H1 (cell line): Measurements from ENCODE around the gene UBASH3A. TPM values are rescaled to one million over a fixed set of nuclear protein-coding genes. Genes with fewer than 3 reads are reported as not detected.

Experiments used
- CTCF ChIA-PET: fragments of 300-600 bp; sonication (Branson Sonifier 250); formaldehyde crosslinking; loops from one replicate; lab custom pipeline; 2021; ENCODE audit not compliant: partially characterized antibody; lab: Charles Lee
- POLR2A ChIA-PET: fragments of 300-600 bp; sonication (Branson Sonifier 250); formaldehyde crosslinking; loops from one replicate; lab custom pipeline; 2021; ENCODE audit warnings: inconsistent platforms; ENCODE audit not compliant: partially characterized antibody; lab: Charles Lee
- DNase-seq, 2 experiments: peaks; one replicate each; pipeline versions ENCODE4 v3.0.0 to v3.0.0-alpha.2; 2010 to 2022; ENCODE audit warnings: low spot score in 2 of 2, low read depth in 1 of 2, mixed read lengths in 1 of 2
- FAIRE-seq: peaks from 2 replicates; lab custom pipeline; 2011; peaks lifted over from hg19 to GRCh38; lab: Jason Lieb, UNC
- H2AFZ ChIP-seq: 2 replicates; pipeline ENCODE4 v1.8.1; 2012; ENCODE audit warnings: low read length, inconsistent platforms
- H2AK5ac ChIP-seq: 2 replicates; pipeline ENCODE4 v1.6.1; 2013; ENCODE audit warnings: low read depth, low read length
- H2BK120ac ChIP-seq: replicated peaks from 2 replicates; pipeline ENCODE3; 2013; ENCODE audit warnings: low read depth, low read length, inconsistent platforms
- H2BK12ac ChIP-seq: 2 replicates; pipeline ENCODE4 v1.6.1; 2013; ENCODE audit warnings: low read depth, low read length
- H2BK15ac ChIP-seq: 2 replicates; pipeline ENCODE4 v1.6.1; 2013; ENCODE audit warnings: low read length
- H2BK20ac ChIP-seq: 2 replicates; pipeline ENCODE4 v1.6.1; 2013; ENCODE audit warnings: low read length
- H2BK5ac ChIP-seq: 2 replicates; pipeline ENCODE4 v1.6.1; 2013; ENCODE audit warnings: low read depth, low read length
- H3K14ac ChIP-seq: 2 replicates; pipeline ENCODE4 v1.6.1; 2013; ENCODE audit warnings: inconsistent platforms; ENCODE audit not compliant: insufficient read length
- H3K18ac ChIP-seq: 2 replicates; pipeline ENCODE4 v1.6.1; 2013; ENCODE audit warnings: low read length; ENCODE audit errors: extremely low read depth
- H3K23ac ChIP-seq: 2 replicates; pipeline ENCODE4 v1.6.1; 2013; ENCODE audit warnings: inconsistent platforms; ENCODE audit not compliant: insufficient read length
- H3K23me2 ChIP-seq: 2 replicates; pipeline ENCODE4 v1.6.1; 2013; ENCODE audit warnings: low read depth, low read length
- H3K27ac ChIP-seq: 2 replicates; pipeline ENCODE4 v1.6.1; 2011; ENCODE audit warnings: low read depth, low read length, inconsistent platforms
- H3K27me3 ChIP-seq, 4 experiments: replicated peaks in 1 of 4; 1 replicate in 1 of 4; 2 replicates in 3 of 4; pipeline versions ENCODE4 v1.6.1 to v1.8.1; 2011 to 2013; ENCODE audit warnings: low read length in 3 of 4, mild to moderate bottlenecking in 3 of 4, inconsistent platforms in 2 of 4, mixed read lengths in 2 of 4, moderate library complexity in 1 of 4; ENCODE audit not compliant: control insufficient read depth in 3 of 4, insufficient read depth in 3 of 4; ENCODE audit errors: extremely low read depth in 1 of 4
- H3K36me3 ChIP-seq, 4 experiments: 2 replicates each; pipeline versions ENCODE4 v1.6.1 to v1.8.1; 2011 to 2013; ENCODE audit warnings: mild to moderate bottlenecking in 4 of 4, low read length in 3 of 4, moderate library complexity in 2 of 4, control low read depth in 1 of 4, inconsistent platforms in 1 of 4; ENCODE audit not compliant: insufficient read depth in 4 of 4, control insufficient read depth in 2 of 4
- H3K4ac ChIP-seq: replicated peaks from 2 replicates; pipeline ENCODE3; 2013; ENCODE audit warnings: low read length, low read depth, mixed read lengths, inconsistent platforms; ENCODE audit not compliant: insufficient read length
- H3K4me1 ChIP-seq, 4 experiments: replicated peaks in 1 of 4; 1 replicate in 1 of 4; 2 replicates in 3 of 4; pipeline versions ENCODE4 v1.6.1 to v1.8.1; 2011 to 2013; ENCODE audit warnings: low read length in 3 of 4, inconsistent platforms in 2 of 4, mixed read lengths in 1 of 4; ENCODE audit not compliant: insufficient read depth in 4 of 4, control insufficient read depth in 3 of 4
- H3K4me2 ChIP-seq, 2 experiments: 2 replicates each; pipeline versions ENCODE4 v1.6.1 to v1.8.1; 2011 to 2013; ENCODE audit warnings: low read depth in 2 of 2, low read length in 2 of 2, control low read depth in 1 of 2, inconsistent platforms in 1 of 2, mild to moderate bottlenecking in 1 of 2; ENCODE audit not compliant: insufficient read depth in 1 of 2
- H3K4me3 ChIP-seq, 4 experiments: fragments of 200-600, 300-600 bp in 1 of 4; sonication (generic), shearing (Covaris generic), sonication (Bioruptor Twin) in 1 of 4; 2 replicates each; pipeline versions ENCODE4 v1.5.1 to v1.8.1; 2011 to 2016; ENCODE audit warnings: low read length in 4 of 4, low read depth in 3 of 4, control low read depth in 2 of 4, inconsistent platforms in 2 of 4, mild to moderate bottlenecking in 2 of 4, mixed read lengths in 1 of 4, moderate library complexity in 1 of 4; ENCODE audit not compliant: insufficient read depth in 2 of 4; ENCODE audit errors: extremely low read depth in 1 of 4
- H3K56ac ChIP-seq: replicated peaks from 2 replicates; pipeline ENCODE3; 2013; ENCODE audit warnings: low read depth, mild to moderate bottlenecking, mixed read lengths, low read length, inconsistent platforms; ENCODE audit not compliant: insufficient read length
- H3K79me1 ChIP-seq: 2 replicates; pipeline ENCODE4 v1.6.1; 2013; ENCODE audit warnings: low read depth, low read length, control low read depth
- H3K79me2 ChIP-seq, 2 experiments: 2 replicates each; pipeline versions ENCODE4 v1.6.1 to v1.8.1; 2012 to 2013; ENCODE audit warnings: low read length in 2 of 2, mild to moderate bottlenecking in 2 of 2, inconsistent platforms in 1 of 2; ENCODE audit not compliant: insufficient read depth in 2 of 2, control insufficient read depth in 1 of 2
- H3K9ac ChIP-seq, 4 experiments: replicated peaks in 1 of 4; 1 replicate in 1 of 4; 2 replicates in 3 of 4; pipeline versions ENCODE4 v1.6.1 to v1.8.1; 2011 to 2013; ENCODE audit warnings: low read depth in 3 of 4, low read length in 3 of 4, control low read depth in 2 of 4, mild to moderate bottlenecking in 2 of 4, moderate library complexity in 2 of 4, inconsistent platforms in 1 of 4; ENCODE audit errors: extremely low read depth in 1 of 4
- H3K9me3 ChIP-seq, 2 experiments: 2 replicates each; pipeline versions ENCODE4 v1.6.1 to v1.8.1; 2012 to 2013; ENCODE audit warnings: mild to moderate bottlenecking in 2 of 2, moderate library complexity in 2 of 2, control low read depth in 1 of 2, inconsistent platforms in 1 of 2, low read depth in 1 of 2, low read length in 1 of 2, mixed read lengths in 1 of 2; ENCODE audit not compliant: insufficient read depth in 2 of 2
- H4K20me1 ChIP-seq, 2 experiments: replicated peaks in 1 of 2; 2 replicates each; pipeline versions ENCODE3 to v1.8.1; 2011 to 2013; ENCODE audit warnings: inconsistent platforms in 2 of 2, low read length in 2 of 2, mild to moderate bottlenecking in 1 of 2; ENCODE audit not compliant: insufficient read depth in 2 of 2, control insufficient read depth in 1 of 2
- H4K5ac ChIP-seq: 2 replicates; pipeline ENCODE4 v1.6.1; 2013; ENCODE audit warnings: low read length, low read depth, mixed read lengths, inconsistent platforms; ENCODE audit not compliant: insufficient read length
- H4K8ac ChIP-seq: 2 replicates; pipeline ENCODE4 v1.8.0; 2013; ENCODE audit warnings: mild to moderate bottlenecking, moderate library complexity, low read length, inconsistent platforms; ENCODE audit not compliant: insufficient read depth; ENCODE audit errors: extremely low read depth
- H4K91ac ChIP-seq: replicated peaks from 2 replicates; pipeline ENCODE3; 2013; ENCODE audit warnings: low read length, mixed read lengths, inconsistent platforms; ENCODE audit not compliant: insufficient read length
- ASH2L ChIP-seq: fragments of 200-600, 300-600 bp; sonication (generic); IDR thresholded peaks from one replicate; pipeline ENCODE4 v1.7.1; 2017; ENCODE audit warnings: low read length
- CBX5 ChIP-seq: fragments of 300-800, 300-1000 bp; sonication (generic); IDR thresholded peaks from 2 replicates; pipeline ENCODE4 v1.7.1; 2016; ENCODE audit warnings: antibody characterized with exemption, low read length, low read depth
- CREB1 ChIP-seq: IDR thresholded peaks from 2 replicates; pipeline ENCODE4 v1.6.1; 2012; ENCODE audit warnings: inconsistent platforms
- CTBP2 ChIP-seq: IDR thresholded peaks from 2 replicates; pipeline ENCODE4 v1.7.0; 2011; ENCODE audit warnings: borderline replicate concordance, mild to moderate bottlenecking, moderate library complexity, mixed read lengths, low read length; ENCODE audit not compliant: insufficient read depth, insufficient read length
- GABPA ChIP-seq: IDR thresholded peaks from 2 replicates; pipeline ENCODE4 v1.6.1; 2011; ENCODE audit warnings: mild to moderate bottlenecking, low read length, moderate library complexity, borderline replicate concordance; ENCODE audit not compliant: insufficient read depth
- KDM4A ChIP-seq: IDR thresholded peaks from one replicate; pipeline ENCODE4 v1.7.1; 2012; ENCODE audit warnings: low read depth, mild to moderate bottlenecking, moderate library complexity, low read length, inconsistent platforms; ENCODE audit not compliant: severe bottlenecking
- POLR2A ChIP-seq, 2 experiments: IDR thresholded peaks; 1 replicate in 1 of 2; 2 replicates in 1 of 2; pipeline ENCODE4 v1.6.1; 2011; ENCODE audit warnings: low read depth in 2 of 2, low read length in 2 of 2, mild to moderate bottlenecking in 2 of 2; ENCODE audit errors: control extremely low read depth in 1 of 2
- SIX5 ChIP-seq: IDR thresholded peaks from 2 replicates; pipeline ENCODE4 v1.6.1; 2011; ENCODE audit warnings: mild to moderate bottlenecking, low read depth, low read length
- WGBS, 2 experiments: shearing (Covaris generic) in 1 of 2; methylation state at CpG; one replicate each; pipeline versions ENCODE4 v1.1.6 to v1.1.7; 2013 to 2015; ENCODE audit warnings: low lambda C conversion rate in 2 of 2, mixed read lengths in 2 of 2, inconsistent platforms in 1 of 2, low coverage in 1 of 2, missing lambda C conversion rate in 1 of 2; ENCODE audit not compliant: insufficient replicate concordance in 2 of 2, insufficient coverage in 1 of 2, insufficient read length in 1 of 2; ENCODE audit errors: extremely low coverage in 1 of 2, missing lambda C conversion rate in 1 of 2; 5-methylcytosine and 5-hydroxymethylcytosine counted together
- polyA plus RNA-seq, 7 experiments: library from polyadenylated mRNA; depleted of rRNA in 3 of 7; stranded (reverse) in 5 of 7; unstranded in 2 of 7; fragments of >200 nt in 5 of 7; fragments of 200-250 nt in 2 of 7; gene quantifications; 1 replicate in 5 of 7; 2 replicates in 1 of 7; 4 replicates in 1 of 7; pipeline versions ENCODE4 v1.2.1 to v1.2.3, GENCODE V29; 2011 to 2013; ENCODE audit warnings: missing spikeins in 2 of 7, mixed read lengths in 2 of 7
- total RNA-seq: library from RNA; stranded (reverse); fragmentation: NEBNext Ultra II Directional; extraction: Animal tissue kit (Norgen Biotek cat#: 25700); gene quantifications from 2 replicates; pipeline ENCODE4 v1.2.1, GENCODE V29; 2021

Gene UBASH3A
- total and polyA plus RNA-seq, 2 of the 8 experiments (the other 6 are each of a cell fraction or from before 2014, with no cell fraction given), result not detected

- peak overlapping the region; percentile 57 for H4K8ac ChIP-seq
Observed at GRCh38 chr21:42373196-42373907, 30.4 kb upstream of the UBASH3A start.

More at GRCh38 chr21:42373196-42373907, 30.4 kb upstream of the UBASH3A start:
- CTCF ChIA-PET, result interaction anchor here (0.6 to 3.8 kb wide), 9 partner anchors 8 to 1318 kb away, joined by 3 to 18 read pairs (median 4); no protein-coding TSS in a partner anchor
- H4K5ac ChIP-seq, result no peak overlapping the region
- no peak overlapping the region for H3K27ac ChIP-seq
- H3K23me2 ChIP-seq, result no peaks in the 10 kb centered on the region
- peaks cover 0 to 2% (median 0%) of the 10 kb centered on the region in 4 experiments; a peak in 1 of 7 replicates for H3K27me3 ChIP-seq
- TF ChIP-seq CTBP2 (no peak), SIX5 (no peak), CREB1 (no peak), KDM4A (no peak), ASH2L (no peak), POLR2A (IDR thresholded peaks at IDR 0.05; ENCODE audit: control extremely low read depth in 1 of 2, low read depth in 2 of 2, low read length in 2 of 2) (no peak), CBX5 (no peak), GABPA (no peak)
- no peak overlapping the region for H2BK20ac ChIP-seq
- no peaks in the 10 kb centered on the region for H3K36me3 ChIP-seq
- no peak overlapping the region for H2BK15ac ChIP-seq
- H3K79me2 ChIP-seq, result no peaks in the 10 kb centered on the region
- no peak overlapping the region for H3K9ac ChIP-seq
- no peak overlapping the region for H3K4me3 ChIP-seq
- H3K4me1 ChIP-seq, result peaks cover 0 to 7% (median 0%) of the 10 kb centered on the region in 4 experiments; a peak in 5 of 7 replicates
- no peak overlapping the region for H3K14ac ChIP-seq
- H3K9me3 ChIP-seq, result no peaks in the 10 kb centered on the region
- H3K56ac ChIP-seq, result no peak overlapping the region
- POLR2A ChIA-PET, result no interaction called here
- no peak overlapping the region for H2BK120ac ChIP-seq
- no peak overlapping the region for H4K91ac ChIP-seq
- H2AFZ ChIP-seq, result no peak overlapping the region
- H4K20me1 ChIP-seq, result no peaks in the 10 kb centered on the region
- H2BK5ac ChIP-seq, result no peak overlapping the region
- no peak overlapping the region for H3K4me2 ChIP-seq
- no peak overlapping the region for H3K18ac ChIP-seq
- FAIRE-seq (no peak), DNase-seq (no peak)
- H3K4ac ChIP-seq, result no peak overlapping the region
- no peak overlapping the region for H3K23ac ChIP-seq
- WGBS, 2 experiments, result 90% methylated on average over 25 of the region's 25 CpGs; no CpG with 5 or more reads in 1 of the 2 experiments
- no peak overlapping the region for H2AK5ac ChIP-seq
- no peak overlapping the region for H2BK12ac ChIP-seq
- no peaks in the 10 kb centered on the region for H3K79me1 ChIP-seq
